ENCODE measurements around the gene NHLRC1.

Gene NHLRC1

GRCh38 chr6:18087396-18088165 lies 34.9 kb downstream of the NHLRC1 start:
- DNase-seq (ENCODE audit: low read depth) = no peak

- DNase-seq (ENCODE audit: low read depth) = no peak
These were observed 41.3 kb downstream of the NHLRC1 start for GRCh38 chr6:18081025-18081668.

- no peak for DNase-seq (ENCODE audit: low read depth)
These were observed 41.9 kb downstream of the NHLRC1 start for GRCh38 chr6:18080544-18080943.

GRCh38 chr6:18078866-18079265 lies 43.6 kb downstream of the NHLRC1 start:
- no peak for DNase-seq (ENCODE audit: low read depth)

GRCh38 chr6:18076231-18076630 lies 46.2 kb downstream of the NHLRC1 start:
- DNase-seq (ENCODE audit: low read depth) = no peak

- no peak for DNase-seq (ENCODE audit: low read depth)
These were observed 49.6 kb downstream of the NHLRC1 start for GRCh38 chr6:18072841-18073240.

GRCh38 chr6:18070486-18070885 lies 52.0 kb downstream of the NHLRC1 start:
- no peak for DNase-seq (ENCODE audit: low read depth)
